Upper lobe of right lung (tissue), 1 donor: Measurements from ENCODE around the gene PROK1. TPM values are rescaled to one million over a fixed set of nuclear protein-coding genes. Genes with fewer than 3 reads are reported as not detected.
"Not testable (repeated sequence)": the region's sequence is repeated elsewhere in the genome, so short reads cannot be mapped to it uniquely, and the experiment has no call there.

Experiments used
- ATAC-seq: fragments of 200-7000 bp; cut with Tn5 transposase; one replicate; pipeline ENCODE4 v1.9.1; 2020; ENCODE audit warnings: mild to moderate bottlenecking, moderate library complexity
- DNase-seq: peaks from one replicate; pipeline ENCODE4 v3.0.0-alpha.2; 2020
- H3K27ac ChIP-seq: fragments of 200-600 bp; one replicate; pipeline ENCODE4 v1.8.0; 2022
- H3K27me3 ChIP-seq: fragments of 200-600 bp; one replicate; pipeline ENCODE4 v1.8.0; 2022; ENCODE audit warnings: mild to moderate bottlenecking
- H3K36me3 ChIP-seq: fragments of 200-600 bp; one replicate; pipeline ENCODE4 v1.8.0; 2022
- H3K4me1 ChIP-seq: fragments of 200-600 bp; one replicate; pipeline ENCODE4 v1.8.0; 2022
- H3K4me3 ChIP-seq: fragments of 200-600 bp; one replicate; pipeline ENCODE4 v1.8.0; 2022; ENCODE audit warnings: mild to moderate bottlenecking
- H3K9me3 ChIP-seq: fragments of 200-600 bp; one replicate; pipeline ENCODE4 v1.8.0; 2022
- intact Hi-C: fragments of 100-400 bp; cut with DNase I; formaldehyde crosslinking; loops from one replicate; pipeline ENCODE4 v1.11.0; 2022
- total RNA-seq: library from RNA; stranded (reverse); fragmentation: NEBNext Ultra II Directional; extraction: Animal tissue kit (Norgen Biotek cat#: 25700); gene quantifications from one replicate; pipeline ENCODE4 v1.2.1, GENCODE V29; 2021
- TF ChIP-seq, protein P1 (sequence below): fragments of 200-600 bp; IDR thresholded peaks from one replicate; pipeline ENCODE4 v1.8.0; 2022; ENCODE audit warnings: antibody characterized with exemption
- donor health status: DM: no; HTN: yes; CAD: no; lungs with severe emphysema.

Gene PROK1
- total RNA-seq, 1 donor from 2014 or later, result 0.41 TPM

DNA sequence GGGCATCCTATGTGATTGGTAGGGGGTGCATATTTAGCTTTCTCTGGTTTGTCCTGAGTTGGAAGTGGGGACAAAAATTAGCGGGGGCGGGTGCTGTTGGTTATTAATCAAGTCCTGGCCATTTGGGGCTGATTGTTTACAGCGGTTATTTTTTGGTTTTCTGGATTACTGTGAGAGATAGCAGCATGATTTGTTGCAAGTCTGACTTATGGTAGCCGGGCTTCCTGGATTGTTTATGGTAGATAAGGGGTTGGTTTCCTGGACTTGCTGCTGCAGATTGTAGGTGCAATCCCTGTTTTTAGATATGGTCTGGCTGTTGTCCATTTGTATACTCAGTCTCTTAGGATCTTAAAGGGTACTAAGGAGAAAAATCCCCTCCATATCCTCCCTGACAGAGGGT lies 12.1 kb upstream of the PROK1 start:
- intact Hi-C loops, result no loop called here
- H3K27me3 ChIP-seq, result no peaks in the 10 kb centered on the region
- H3K4me1 ChIP-seq, result peaks cover 18% of the 10 kb centered on the region
- H3K36me3 ChIP-seq, result no peaks in the 10 kb centered on the region
- H3K9me3 ChIP-seq, result no peaks in the 10 kb centered on the region
- H3K4me3 ChIP-seq, result no peak overlapping the region
- TF ChIP-seq, protein P1, sequence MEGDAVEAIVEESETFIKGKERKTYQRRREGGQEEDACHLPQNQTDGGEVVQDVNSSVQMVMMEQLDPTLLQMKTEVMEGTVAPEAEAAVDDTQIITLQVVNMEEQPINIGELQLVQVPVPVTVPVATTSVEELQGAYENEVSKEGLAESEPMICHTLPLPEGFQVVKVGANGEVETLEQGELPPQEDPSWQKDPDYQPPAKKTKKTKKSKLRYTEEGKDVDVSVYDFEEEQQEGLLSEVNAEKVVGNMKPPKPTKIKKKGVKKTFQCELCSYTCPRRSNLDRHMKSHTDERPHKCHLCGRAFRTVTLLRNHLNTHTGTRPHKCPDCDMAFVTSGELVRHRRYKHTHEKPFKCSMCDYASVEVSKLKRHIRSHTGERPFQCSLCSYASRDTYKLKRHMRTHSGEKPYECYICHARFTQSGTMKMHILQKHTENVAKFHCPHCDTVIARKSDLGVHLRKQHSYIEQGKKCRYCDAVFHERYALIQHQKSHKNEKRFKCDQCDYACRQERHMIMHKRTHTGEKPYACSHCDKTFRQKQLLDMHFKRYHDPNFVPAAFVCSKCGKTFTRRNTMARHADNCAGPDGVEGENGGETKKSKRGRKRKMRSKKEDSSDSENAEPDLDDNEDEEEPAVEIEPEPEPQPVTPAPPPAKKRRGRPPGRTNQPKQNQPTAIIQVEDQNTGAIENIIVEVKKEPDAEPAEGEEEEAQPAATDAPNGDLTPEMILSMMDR, result no peak
- no peak for DNase-seq
- no peak for ATAC-seq
- H3K27ac ChIP-seq, result no peak overlapping the region

DNA sequence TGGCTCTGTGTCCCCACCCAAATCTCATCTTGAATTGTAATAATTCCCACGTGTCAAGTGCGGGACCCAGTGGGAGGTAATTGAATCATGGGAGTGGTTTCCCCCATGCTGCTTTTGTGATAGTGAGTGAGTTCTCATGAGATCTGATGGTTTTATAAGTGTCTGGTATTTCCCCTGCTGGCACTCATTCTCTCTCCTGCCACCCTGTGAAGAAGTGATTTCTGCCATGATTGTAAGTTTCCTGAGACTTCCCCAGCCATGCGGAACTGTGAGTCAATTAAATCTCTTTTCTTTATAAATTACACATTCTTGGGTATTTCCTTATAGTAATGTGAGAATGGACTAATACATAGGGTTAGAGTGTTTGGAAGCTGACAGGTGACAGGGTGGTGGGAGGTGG lies 11.1 kb upstream of the PROK1 start:
- intact Hi-C loops, ATAC-seq, H3K36me3 ChIP-seq, H3K27me3 ChIP-seq, H3K4me3 ChIP-seq, H3K27ac ChIP-seq, DNase-seq, H3K9me3 ChIP-seq: not testable (repeated sequence)
- peaks cover 12% of the 10 kb centered on the region for H3K4me1 ChIP-seq

DNA sequence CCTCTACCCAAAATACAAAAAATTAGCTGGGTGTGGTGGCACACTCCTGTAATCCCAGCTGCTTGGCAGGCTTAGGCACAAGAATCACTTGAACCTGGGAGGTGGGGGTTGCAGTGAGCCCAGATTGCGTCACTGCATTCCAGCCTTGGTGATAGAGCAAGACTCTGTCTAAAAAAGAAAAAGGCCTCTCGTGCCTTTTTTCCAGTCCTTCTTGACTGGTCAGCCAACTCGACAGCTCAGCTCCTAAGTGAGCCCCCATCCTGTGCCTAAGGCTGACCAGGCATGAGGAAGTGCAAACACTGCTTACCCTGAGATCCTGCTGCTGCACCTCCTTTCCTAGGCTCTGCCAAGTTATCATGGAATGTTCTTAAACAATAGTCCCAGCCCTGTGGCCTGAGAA lies 10.1 kb upstream of the PROK1 start:
- intact Hi-C loops, result no loop called here
- Histone ChIP-seq H3K27me3 (no peaks in the 10 kb centered on the region), H3K27ac (peak overlapping the region; percentile 63), H3K9me3 (no peaks in the 10 kb centered on the region), H3K4me1 (peaks cover 12% of the 10 kb centered on the region), H3K4me3 (no peak overlapping the region), H3K36me3 (no peaks in the 10 kb centered on the region)
- TF ChIP-seq, protein P1, result no peak
- ATAC-seq, result peak; percentile 86
- peak; percentile 81 for DNase-seq

DNA sequence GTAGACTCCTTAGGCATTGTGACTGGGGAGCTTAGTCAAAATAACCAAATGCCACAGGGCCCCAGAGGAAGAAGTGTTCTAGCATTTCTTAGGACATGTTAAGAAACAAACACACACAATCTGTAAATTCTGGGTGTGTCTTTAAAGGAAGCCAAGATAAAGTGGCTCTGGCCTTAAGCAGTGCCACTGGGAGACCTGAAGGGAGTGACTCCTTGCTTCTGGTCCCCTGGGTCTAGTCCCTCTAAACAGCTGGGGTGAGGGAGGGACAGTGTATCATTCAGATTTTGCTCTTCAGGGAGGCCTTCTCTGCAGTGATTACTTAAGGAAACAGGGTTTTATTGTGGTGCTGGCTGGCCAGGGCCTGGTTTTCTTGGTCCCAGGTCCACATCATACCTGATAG lies 9.1 kb upstream of the PROK1 start:
- no peaks in the 10 kb centered on the region for H3K36me3 ChIP-seq
- TF ChIP-seq, protein P1, result no peak
- DNase-seq (no peak), ATAC-seq (no peak)
- H3K9me3 ChIP-seq, result no peaks in the 10 kb centered on the region
- intact Hi-C loops, result no loop called here
- peak overlapping the region; percentile 63 for H3K27ac ChIP-seq
- peaks cover 12% of the 10 kb centered on the region for H3K4me1 ChIP-seq
- H3K27me3 ChIP-seq, result no peaks in the 10 kb centered on the region
- H3K4me3 ChIP-seq, result no peak overlapping the region

DNA sequence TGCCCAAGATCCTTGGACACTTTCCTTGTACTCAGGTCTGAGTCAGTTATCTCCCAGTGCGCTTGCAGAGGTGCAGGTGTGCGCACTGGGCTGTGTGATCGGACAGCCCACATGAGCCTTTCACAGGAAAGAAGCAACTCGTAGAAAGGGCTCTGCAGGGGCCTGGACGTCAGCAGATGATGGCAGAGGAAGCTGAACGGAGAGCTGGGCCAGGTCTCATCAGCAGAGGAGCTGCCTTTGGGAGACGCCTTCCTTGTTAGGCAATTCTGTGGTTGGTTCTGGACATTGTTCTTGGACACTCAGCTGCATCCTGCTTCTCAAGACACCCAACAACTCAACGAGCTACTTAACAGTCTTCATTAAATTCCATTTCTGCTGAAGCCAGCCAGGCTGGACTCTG lies 7.5 kb upstream of the PROK1 start:
- H3K27ac ChIP-seq, result no peak overlapping the region
- ATAC-seq (no peak), DNase-seq (no peak)
- H3K36me3 ChIP-seq, result no peaks in the 10 kb centered on the region
- peaks cover 12% of the 10 kb centered on the region for H3K4me1 ChIP-seq
- H3K4me3 ChIP-seq, result no peak overlapping the region
- no peaks in the 10 kb centered on the region for H3K27me3 ChIP-seq
- TF ChIP-seq, protein P1, result no peak
- intact Hi-C loops, result no loop called here
- no peaks in the 10 kb centered on the region for H3K9me3 ChIP-seq

DNA sequence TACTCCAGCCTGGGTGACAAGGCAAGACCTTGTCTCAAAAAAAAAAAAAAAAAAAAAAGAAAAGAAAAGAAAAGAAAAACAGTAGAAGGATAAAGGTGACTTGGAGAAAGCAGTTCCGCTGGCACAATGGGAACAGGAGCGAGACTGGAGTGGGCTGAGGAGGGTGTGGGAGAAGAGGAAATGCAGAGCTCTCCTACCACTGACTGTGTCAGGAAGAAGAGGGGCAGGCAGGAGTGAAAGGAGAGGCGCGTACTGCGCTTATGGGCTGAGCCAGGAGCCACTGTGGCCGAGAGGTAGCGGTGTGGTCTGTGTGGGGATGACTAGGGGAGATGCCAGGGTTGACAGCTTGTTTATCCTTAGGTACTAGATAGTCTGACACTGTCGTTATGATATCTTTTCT lies 6.4 kb upstream of the PROK1 start:
- DNase-seq (no peak), ATAC-seq (peak; percentile 32)
- Histone ChIP-seq H3K27me3 (no peaks in the 10 kb centered on the region), H3K36me3 (no peaks in the 10 kb centered on the region), H3K9me3 (no peaks in the 10 kb centered on the region), H3K4me3 (no peak overlapping the region), H3K27ac (no peak overlapping the region), H3K4me1 (peaks cover 12% of the 10 kb centered on the region)
- intact Hi-C loops, result no loop called here
- TF ChIP-seq, protein P1, result no peak
